ENCODE data around the gene NRL.

Gene NRL

GRCh38 chr14:24098229-24098926, 16.4 kb downstream of the NRL start:
- no peak for DNase-seq

GRCh38 chr14:24096545-24097181, 18.1 kb downstream of the NRL start:
- no peak for DNase-seq

DNA sequence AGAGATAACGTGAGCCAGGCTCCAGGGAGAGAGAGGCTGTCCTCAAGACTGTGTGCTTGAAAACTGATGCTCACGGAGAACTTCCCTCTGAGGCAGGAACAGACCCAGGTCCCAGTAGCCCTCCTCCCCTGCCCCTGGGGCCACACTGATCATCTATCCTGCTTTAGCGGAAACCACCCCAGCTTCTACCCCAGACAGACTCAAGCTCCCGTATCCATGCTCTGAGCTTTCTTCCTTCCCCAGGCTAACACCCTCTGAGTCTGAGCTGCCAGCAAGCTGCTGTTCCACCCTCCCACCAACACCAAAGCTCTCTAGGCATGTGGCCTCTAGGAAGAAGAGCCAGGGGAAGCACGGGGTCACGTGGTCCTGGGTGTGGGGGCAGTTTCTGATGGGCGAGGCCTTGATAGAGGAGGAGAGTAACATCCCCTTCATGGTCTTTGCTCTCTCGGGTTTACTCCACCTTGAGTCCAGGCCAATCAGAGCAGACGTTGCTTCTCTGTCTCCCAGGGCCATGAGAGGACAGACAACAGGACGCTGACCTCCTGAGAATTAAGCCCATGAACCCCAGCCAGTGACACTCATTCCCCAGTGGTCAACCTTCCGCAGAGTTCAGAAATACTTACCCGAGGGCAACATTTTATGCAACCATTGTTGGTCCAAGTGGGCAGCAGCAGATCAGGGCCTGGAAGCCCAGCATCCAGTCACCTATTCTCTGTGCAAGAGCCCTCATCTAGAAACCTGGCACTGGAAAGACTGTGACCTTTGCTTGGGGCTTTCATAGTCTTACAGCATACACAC, 19.3 kb downstream of the NRL start:
- DNase-seq, result no peak

DNA sequence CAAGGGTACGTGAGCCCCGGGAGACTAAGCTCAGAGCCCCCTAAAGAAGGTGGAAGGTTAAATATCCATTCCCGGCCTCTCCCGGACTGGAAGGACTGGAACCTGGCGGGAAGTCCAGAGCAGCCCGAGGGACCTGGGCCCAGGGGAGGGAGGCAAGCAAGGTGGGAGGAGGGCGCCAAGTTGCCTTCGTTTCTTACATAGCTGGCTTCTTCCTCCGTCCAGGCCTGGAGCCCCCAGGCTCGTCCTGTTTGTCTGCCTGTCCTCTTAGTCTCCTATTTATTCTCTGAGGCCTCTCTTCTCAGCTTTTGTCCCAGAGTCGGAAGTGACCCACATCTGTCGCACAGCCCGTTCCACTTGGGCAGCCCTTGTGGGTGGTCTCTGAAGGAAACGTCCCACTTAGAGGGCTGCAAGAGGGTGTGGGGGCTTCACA, 19.9 kb downstream of the NRL start:
- DNase-seq, result no peak

GRCh38 chr14:24093901-24094840, 20.6 kb downstream of the NRL start, which contains the start of gene PCK2:
Gene PCK2 (plus strand): TSS chr14:24094311. CDS start chr14:24094406, 95 bp downstream.
- DNase-seq, result peak; percentile 85

DNA sequence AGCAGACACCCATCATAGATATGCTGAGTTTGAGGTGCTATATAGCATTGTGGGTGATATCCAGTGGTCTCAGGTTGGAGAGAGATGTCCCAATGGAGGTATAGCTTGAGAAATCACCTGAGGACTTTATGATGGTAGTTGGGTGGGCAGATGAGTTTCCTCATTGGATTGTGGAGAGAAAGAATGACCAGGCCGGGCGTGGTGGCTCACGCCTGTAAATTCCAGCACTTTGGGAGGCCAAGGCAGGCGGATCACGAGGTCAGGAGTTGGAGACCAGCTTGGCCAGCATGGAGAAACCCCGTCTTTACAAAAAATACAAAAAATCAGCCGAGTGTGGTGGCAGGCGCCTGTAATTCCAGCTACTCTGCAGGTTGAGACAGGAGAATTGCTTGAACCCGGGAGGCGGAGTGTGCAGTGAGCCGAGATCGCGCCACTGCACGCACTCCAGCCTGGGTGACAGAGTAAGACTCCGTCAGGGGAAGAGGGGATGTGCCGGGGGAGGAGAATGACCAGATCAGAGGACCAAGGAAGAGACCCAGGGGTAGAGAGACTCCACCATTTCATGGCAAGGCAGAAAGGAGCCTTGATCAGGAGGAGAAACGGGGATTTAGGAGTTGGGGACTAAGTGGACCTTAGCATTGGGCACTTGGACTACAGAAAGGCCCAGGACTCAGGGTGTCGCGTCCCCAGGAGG, 21.4 kb downstream of the NRL start:
- DNase-seq, result no peak

GRCh38 chr14:24092505-24093206, 22.1 kb downstream of the NRL start:
- no peak for DNase-seq

- no peak for DNase-seq
These were observed 22.6 kb downstream of the NRL start for GRCh38 chr14:24092110-24092504.

GRCh38 chr14:24089890-24090289, 24.9 kb downstream of the NRL start:
- no peak for DNase-seq

DNA sequence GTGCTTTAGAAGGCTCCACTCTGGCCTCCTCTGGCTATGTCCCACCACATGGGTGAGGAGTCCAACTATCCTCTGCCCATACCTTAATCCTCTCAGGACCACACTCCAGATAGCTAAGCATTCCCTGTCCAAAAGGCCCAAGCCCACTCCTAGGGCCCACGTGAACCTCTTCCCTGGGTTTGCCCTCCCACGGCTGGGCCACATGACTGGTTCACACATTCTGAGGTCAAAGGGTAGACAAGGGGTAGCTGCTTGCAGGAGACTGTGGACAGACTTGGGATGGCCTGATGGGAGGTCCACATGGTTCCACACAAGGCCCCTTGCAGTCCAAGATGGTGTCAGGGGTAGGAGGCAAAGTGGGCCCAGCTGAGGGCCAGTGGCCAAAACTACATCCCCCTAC, 26.7 kb downstream of the NRL start:
- DNase-seq, result no peak

DNA sequence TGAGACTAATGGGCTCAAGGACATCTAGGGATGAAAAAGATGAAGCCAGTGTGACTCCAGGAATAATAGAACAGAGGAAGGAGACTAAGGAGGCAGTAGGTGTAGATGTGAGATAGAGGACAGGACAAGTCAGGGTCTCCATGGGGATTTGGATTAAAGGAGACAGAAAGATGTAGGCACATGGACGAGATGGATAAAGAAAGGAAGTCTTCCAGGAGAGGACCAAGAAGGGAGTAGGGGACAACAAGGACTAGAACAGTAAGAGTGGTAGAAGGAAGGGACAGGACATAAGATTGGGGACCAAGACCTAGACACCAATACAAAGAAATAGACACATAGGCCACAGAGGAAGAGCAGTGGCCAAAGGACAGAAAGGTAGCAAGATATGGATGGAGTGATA, 27.7 kb downstream of the NRL start:
- no peak for DNase-seq

- DNase-seq, result no peak
These were observed 28.4 kb downstream of the NRL start for GRCh38 chr14:24086193-24086955.

DNA sequence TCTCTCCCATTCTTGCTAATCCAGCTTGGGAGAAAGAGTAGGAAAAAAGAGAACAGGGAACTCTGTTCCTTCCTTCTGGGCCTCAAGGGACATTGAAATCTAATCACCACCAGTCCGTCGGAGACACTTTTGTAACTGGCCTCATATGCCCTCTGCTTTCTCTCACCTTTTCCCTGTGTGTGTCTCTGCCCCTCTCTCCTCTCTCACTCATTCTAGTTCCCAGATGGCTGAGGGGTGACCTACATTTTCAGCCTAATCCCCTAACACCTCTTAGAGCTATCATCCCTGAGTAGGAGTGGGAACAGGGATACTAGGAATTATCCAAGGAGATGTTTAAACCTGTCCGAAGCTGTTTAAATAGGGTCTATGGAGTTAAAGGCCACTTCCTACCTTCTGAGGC, 29.5 kb downstream of the NRL start:
- no peak for DNase-seq

DNA sequence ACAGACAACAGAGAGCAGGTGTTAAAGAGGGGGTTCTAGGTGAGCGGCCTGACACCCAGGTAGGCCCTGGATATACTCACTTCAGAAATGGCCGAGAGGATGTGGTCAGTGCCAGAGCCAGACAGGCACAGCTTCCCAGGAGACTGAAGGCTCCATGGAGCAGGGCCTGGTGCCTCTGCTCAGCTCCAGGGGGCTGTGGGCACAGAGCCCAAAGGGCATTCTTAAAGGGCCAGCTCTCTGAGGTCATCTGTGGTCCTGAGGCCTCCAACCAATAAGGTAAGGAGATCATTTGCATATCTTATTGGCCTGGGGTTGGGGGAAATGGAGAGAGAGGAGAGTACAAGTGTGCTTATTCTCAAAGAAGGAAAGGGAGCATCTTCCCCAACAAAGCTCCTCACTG, 30.3 kb downstream of the NRL start:
- DNase-seq, result no peak

- no peak for DNase-seq
These were observed 31.3 kb downstream of the NRL start for GRCh38 chr14:24083462-24083861.

- DNase-seq, result no peak
These were observed 32.2 kb downstream of the NRL start for GRCh38 chr14:24082411-24083080.

DNA sequence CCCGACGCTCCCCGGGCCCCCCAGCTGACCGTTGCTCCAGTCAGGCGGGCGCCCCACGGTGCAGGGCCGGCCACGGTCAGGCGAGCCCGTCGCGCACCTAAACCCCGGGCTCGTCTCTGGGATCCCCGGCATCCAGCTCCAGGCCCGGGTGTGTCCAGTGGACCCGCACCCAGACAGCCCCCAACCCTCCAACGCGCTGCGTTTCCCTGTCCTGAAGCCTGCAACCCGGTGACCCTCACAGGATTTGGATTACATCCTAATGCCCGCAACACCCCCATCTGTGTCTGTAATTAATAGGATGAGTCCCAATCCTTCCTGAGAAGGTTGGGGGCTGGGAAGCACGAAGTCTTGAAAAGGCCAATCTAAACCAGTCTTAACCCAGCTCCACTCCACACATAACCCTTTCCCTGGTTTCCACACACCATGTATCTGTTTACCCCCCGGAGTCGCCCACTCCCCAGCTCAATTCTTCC, 33.0 kb downstream of the NRL start:
- no peak for DNase-seq

- DNase-seq, result peak; percentile 79
These were observed 33.6 kb downstream of the NRL start for GRCh38 chr14:24080888-24081738.

GRCh38 chr14:24080142-24080530, 34.6 kb downstream of the NRL start:
- peak; percentile 45 for DNase-seq

All from NCI-H2171 treated with DMSO at 0.1 percent for 48 hours (cell line).